ENCODE measurements around the gene MED16.
"Not testable (repeated sequence)": the region's sequence is repeated elsewhere in the genome, so short reads cannot be mapped to it uniquely, and the experiment has no call there.

Gene MED16

DNA sequence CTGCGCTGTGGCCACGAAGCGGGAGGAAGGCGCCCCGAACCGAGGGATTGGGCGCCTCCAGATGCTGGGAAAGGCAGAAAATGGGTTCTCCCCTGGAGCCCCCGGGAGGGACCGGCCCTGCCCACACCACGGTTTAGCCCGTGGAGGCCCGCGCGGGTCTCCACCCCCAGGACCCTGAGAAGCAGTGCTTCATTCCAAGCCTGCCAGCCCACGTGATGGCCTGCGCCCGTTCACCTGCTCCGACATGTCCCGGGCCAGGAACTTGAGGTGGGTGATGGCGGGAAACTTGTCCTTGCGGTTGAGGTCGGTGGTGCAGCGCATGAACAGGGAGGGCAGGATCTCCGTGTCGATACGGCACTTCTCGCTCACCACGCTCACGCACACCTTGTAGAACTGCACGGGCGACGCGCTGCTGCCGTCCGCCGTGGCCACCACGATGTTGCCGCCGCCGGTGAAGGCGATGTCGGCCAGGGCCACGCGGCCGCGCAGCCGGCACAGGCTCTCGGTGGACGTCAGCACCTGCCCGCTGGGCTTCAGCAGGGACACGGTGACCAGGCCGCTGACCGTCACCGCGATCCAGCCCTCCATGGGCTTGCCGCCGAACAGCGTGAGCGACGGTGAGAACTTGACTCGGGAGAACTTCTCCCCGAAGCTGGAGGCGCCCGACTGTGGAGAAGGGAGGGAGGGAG is 7.3 kb downstream of the MED16 start:
- no peaks in the 10 kb centered on the region for H3K4me1 ChIP-seq
- H3K9me3 ChIP-seq (replicated peaks in 1 of 11), result no peaks in the 10 kb centered on the region
- no peak for TF ChIP-seq Cebpa-rat (IDR thresholded peaks at IDR 0.05)
- H4K20me1 ChIP-seq, result peaks cover 9 to 95% (median 28%) of the 10 kb centered on the region in 11 experiments; a peak in 17 of 22 replicates
- peaks cover 93 to 100% (median 98%) of the 10 kb centered on the region in 11 experiments for H3K36me3 ChIP-seq
- H3K27ac ChIP-seq, result no peak overlapping the region
- no peak overlapping the region for H3K9ac ChIP-seq
- no peak overlapping the region for H3K4me3 ChIP-seq
- H3K27me3 ChIP-seq, result no peaks in the 10 kb centered on the region
- H3K4me2 ChIP-seq, result no peak overlapping the region

DNA sequence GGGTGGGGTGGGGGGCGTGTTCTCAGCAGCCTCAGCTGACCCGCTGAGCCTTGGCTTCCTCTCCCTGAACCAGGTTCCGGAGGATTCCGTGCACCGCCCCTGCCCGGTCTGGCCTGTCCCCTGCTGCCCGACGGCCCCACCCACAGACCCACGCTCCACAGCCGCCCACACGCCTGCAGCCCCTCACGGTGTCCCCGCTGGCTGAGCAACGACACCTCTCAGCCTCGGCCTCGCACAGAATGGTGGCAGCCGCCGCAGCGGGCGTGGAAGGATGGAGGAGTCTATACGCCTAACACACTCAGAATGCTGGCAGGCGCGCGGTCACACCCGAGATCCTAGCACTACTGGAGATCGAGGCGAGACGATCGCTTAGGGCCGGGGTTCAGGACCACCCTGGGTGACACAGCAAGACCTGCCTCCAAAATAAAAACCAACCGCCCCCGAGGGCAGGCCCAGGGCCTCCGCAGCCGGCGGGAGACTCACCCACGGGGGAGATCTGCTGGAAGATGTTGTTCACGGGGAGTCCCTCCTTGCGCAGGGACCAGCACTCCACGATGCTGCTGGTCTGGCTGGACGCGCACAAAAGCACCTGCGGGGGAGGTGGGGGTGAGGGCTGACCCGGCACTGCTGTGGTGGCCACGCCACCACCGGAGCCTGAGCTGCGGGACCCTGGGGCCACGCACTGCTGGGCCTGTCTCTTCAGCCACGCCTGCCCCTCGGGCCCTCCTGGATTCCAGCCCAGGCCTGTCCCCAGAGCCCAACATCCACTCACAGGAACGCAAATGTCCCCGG is 8.4 kb downstream of the MED16 start:
- Histone ChIP-seq H4K20me1 (peaks cover 1 to 95% (median 19%) of the 10 kb centered on the region in 11 experiments; a peak in 16 of 22 replicates), H3K9ac (no peak overlapping the region; a peak in 1 of 22 replicates), H3K27me3 (no peaks in the 10 kb centered on the region), H3K27ac (no peak overlapping the region), H3K4me1 (no peaks in the 10 kb centered on the region), H3K4me3 (no peak overlapping the region), H3K9me3 (replicated peaks in 1 of 11) (no peaks in the 10 kb centered on the region), H3K4me2 (no peak overlapping the region), H3K36me3 (peaks cover 86 to 100% (median 95%) of the 10 kb centered on the region in 11 experiments)
- no peak for TF ChIP-seq Cebpa-rat (IDR thresholded peaks at IDR 0.05)

DNA sequence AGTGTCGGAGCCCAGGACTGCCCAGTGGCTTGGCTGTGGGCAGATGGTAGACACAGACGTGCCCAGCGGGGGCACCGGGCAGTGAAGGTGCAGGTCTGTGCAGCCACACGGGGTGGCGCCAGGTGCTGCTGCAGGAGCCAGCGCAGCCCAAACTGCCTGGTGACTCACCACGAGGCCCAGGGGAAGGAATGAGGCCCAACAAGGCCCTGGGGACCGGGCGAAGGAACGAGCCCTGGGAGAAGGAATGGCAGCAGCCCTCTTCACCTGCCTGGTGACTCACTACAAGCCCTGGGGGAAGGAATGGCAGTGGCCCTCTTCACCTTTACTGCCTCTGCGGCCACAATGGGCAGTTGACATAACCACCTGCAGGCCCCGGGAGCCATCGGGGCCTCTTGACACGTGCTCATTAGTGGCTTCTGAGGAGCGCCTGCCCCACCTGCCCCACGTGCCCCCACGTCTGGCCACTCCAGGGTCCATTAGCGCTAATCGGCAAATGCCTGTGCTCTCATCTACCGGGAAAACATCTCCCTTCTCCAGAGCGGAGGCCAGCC is 9.3 kb downstream of the MED16 start:
- H3K9me3 ChIP-seq (replicated peaks in 1 of 11), result no peaks in the 10 kb centered on the region
- no peaks in the 10 kb centered on the region for H3K4me1 ChIP-seq
- H3K27ac ChIP-seq, result no peak overlapping the region
- H3K4me2 ChIP-seq, result no peak overlapping the region
- no peak overlapping the region for H3K4me3 ChIP-seq
- no peak overlapping the region for H3K9ac ChIP-seq
- H3K27me3 ChIP-seq, result no peaks in the 10 kb centered on the region
- TF ChIP-seq Cebpa-rat (IDR thresholded peaks at IDR 0.05), result no peak
- peaks cover 77 to 98% (median 92%) of the 10 kb centered on the region in 11 experiments for H3K36me3 ChIP-seq
- H4K20me1 ChIP-seq, result peaks cover 0 to 93% (median 16%) of the 10 kb centered on the region in 11 experiments; a peak in 13 of 22 replicates

DNA sequence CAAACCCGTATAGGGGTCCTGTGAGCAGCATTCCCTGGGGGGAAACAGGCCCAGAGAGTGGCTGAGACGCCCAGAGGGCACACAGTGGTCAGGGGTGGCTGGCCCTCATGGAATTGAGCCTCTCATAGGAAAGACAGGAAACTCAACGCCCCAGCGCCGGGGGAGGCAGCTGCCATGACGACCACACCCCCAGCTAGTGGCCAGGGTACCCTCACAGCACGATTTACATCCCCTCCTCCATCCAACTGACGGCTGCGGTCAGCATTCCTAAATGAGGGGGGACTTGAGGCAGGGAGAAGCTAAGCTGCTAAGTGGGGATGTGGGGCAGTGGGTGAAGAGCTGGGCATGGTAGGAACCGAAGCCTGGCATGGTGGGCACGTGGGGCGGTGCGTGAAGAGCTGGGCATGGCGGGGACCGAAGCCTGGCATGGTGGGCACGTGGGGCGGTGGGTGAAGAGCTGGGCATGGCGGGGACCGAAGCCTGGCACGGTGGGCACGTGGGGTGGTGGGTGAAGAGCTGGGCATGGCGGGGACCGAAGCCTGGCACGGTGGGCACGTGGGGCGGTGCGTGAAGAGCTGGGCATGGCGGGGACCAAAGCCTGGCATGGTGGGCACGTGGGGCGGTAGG is 10.0 kb downstream of the MED16 start:
- Histone ChIP-seq H3K9me3 (replicated peaks in 1 of 11) (no peaks in the 10 kb centered on the region), H3K9ac (no peak overlapping the region), H3K36me3 (peaks cover 70 to 90% (median 85%) of the 10 kb centered on the region in 11 experiments), H4K20me1 (peaks cover 0 to 85% (median 14%) of the 10 kb centered on the region in 11 experiments; a peak in 12 of 22 replicates), H3K4me2 (no peak overlapping the region), H3K4me1 (no peaks in the 10 kb centered on the region), H3K27me3 (no peaks in the 10 kb centered on the region), H3K27ac (no peak overlapping the region), H3K4me3 (no peak overlapping the region)
- TF ChIP-seq Cebpa-rat (IDR thresholded peaks at IDR 0.05), result no peak

DNA sequence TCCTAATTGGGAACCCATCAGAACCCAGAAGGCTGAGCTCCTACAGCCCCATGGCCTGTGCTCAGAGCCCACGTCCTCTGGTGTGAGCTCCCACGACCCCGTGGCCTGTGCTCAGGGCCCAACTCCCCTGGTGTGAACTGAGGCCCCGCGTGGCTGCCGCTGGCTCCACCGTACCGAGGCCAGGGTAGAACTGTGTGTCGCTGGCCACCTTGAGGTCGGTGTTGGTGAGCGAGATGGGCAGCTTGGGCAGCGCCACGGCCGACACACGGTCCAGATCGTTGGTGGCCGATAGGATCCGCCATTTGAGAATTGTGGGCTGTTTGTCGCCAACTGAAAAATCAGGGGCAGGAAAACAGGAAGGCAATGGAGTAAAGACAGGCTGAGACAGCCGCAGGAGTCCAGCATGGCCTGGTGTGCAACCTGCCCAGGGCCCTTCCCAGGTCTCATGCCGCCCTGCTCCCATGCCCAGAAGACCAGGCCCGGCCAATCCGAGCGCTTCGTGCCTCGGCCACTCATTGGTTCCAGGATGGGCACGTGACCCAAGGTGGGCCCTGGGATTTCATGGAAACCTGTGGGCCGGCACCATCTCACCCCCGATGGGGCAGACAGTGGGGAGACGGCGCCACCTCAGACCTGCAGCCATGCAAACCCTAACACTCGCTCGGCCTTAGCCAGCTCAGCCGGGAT is 11.5 kb downstream of the MED16 start:
- TF ChIP-seq Cebpa-rat (IDR thresholded peaks at IDR 0.05), result no peak
- no peaks in the 10 kb centered on the region for H3K4me1 ChIP-seq
- no peak overlapping the region for H3K27ac ChIP-seq
- no peak overlapping the region for H3K9ac ChIP-seq
- H3K36me3 ChIP-seq, result peaks cover 64 to 84% (median 79%) of the 10 kb centered on the region in 11 experiments
- no peaks in the 10 kb centered on the region for H3K9me3 ChIP-seq (replicated peaks in 1 of 11)
- no peak overlapping the region for H3K4me3 ChIP-seq
- no peaks in the 10 kb centered on the region for H3K27me3 ChIP-seq
- peaks cover 0 to 84% (median 20%) of the 10 kb centered on the region in 11 experiments; a peak in 14 of 22 replicates for H4K20me1 ChIP-seq
- H3K4me2 ChIP-seq, result no peak overlapping the region

DNA sequence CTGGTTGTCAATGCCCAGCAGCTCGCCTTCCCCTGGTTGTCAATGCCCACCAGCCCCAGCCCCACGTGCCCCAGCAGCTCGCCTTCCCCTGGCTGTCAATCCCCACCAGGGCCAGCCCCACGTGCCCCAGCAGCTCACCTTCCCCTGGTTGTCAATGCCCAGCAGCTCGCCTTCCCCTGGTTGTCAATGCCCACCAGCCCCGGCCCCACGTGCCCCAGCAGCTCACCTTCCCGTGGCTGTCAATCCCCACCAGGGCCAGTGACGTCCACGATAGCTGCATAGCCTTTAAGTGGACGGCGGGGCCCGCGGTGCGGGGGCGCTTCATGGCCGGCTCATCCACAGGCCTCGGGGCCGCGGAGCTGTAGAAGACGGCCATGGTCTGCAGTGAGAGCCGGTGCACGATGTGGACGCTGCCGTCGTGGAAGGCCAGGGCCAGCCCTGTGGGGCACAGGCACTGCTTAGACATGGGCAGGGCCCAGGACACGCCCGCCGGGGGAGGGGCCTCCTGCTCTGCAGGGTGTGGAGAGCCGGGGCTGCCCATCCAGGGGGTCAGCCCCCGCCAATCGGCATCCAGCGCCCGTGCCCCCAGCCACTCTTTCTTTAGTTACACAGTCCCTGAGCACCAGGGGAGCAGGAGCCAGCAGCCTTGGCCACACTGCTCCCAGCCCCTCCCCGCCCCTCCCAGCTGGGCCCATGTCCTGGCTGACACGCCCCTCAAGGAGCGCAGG is 13.1 kb downstream of the MED16 start:
- H3K27ac ChIP-seq, result no peak overlapping the region
- TF ChIP-seq Cebpa-rat (IDR thresholded peaks at IDR 0.05), result no peak
- H3K4me2 ChIP-seq, result no peak overlapping the region
- no peaks in the 10 kb centered on the region for H3K9me3 ChIP-seq (replicated peaks in 1 of 11)
- no peak overlapping the region for H3K4me3 ChIP-seq
- H3K27me3 ChIP-seq, result no peaks in the 10 kb centered on the region
- H4K20me1 ChIP-seq, result peaks cover 0 to 84% (median 20%) of the 10 kb centered on the region in 11 experiments; a peak in 15 of 22 replicates
- peaks cover 63 to 84% (median 79%) of the 10 kb centered on the region in 11 experiments for H3K36me3 ChIP-seq
- no peak overlapping the region for H3K9ac ChIP-seq
- H3K4me1 ChIP-seq, result no peaks in the 10 kb centered on the region

DNA sequence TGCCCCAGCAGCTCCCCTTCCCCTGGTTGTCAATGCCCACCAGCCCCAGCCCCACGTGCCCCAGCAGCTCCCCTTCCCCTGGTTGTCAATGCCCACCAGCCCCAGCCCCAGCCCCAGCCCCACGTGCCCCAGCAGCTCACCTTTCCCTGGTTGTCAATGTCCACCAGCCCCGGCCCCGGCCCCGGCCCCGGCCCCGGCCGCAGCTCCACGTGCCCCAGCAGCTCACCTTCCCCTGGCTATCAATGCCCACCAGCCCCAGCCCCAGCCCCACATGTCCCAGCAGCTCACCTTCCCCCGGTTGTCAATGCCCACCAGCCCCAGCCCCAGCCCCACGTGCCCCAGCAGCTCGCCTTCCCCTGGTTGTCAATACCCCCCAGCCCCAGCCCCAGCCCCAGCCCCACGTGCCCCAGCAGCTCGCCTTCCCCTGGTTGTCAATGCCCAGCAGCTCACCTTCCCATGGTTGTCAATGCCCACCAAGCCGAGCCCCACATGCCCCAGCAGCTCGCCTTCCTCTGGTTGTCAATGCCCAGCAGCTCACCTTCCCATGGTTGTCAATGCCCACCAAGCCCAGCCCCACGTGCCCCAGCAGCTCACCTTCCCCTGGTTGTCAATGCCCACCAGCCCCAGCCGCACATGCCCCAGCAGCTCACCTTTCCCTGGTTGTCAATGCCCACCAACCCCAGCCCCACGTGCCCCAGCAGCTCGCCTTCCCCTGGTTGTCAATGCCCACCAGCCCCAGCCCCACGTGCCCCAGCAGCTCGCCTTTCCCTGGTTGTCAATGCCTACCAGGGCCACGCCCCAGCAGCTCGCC is 14.0 kb downstream of the MED16 start:
- not testable (repeated sequence) for H3K9ac ChIP-seq; H3K27me3 ChIP-seq; H3K27ac ChIP-seq; H3K4me1 ChIP-seq; H3K4me2 ChIP-seq; H3K9me3 ChIP-seq (replicated peaks in 1 of 11); H3K4me3 ChIP-seq
- Histone ChIP-seq H4K20me1 (peaks cover 0 to 85% (median 20%) of the 10 kb centered on the region in 11 experiments; a peak in 15 of 22 replicates), H3K36me3 (peaks cover 60 to 84% (median 77%) of the 10 kb centered on the region in 11 experiments)

DNA sequence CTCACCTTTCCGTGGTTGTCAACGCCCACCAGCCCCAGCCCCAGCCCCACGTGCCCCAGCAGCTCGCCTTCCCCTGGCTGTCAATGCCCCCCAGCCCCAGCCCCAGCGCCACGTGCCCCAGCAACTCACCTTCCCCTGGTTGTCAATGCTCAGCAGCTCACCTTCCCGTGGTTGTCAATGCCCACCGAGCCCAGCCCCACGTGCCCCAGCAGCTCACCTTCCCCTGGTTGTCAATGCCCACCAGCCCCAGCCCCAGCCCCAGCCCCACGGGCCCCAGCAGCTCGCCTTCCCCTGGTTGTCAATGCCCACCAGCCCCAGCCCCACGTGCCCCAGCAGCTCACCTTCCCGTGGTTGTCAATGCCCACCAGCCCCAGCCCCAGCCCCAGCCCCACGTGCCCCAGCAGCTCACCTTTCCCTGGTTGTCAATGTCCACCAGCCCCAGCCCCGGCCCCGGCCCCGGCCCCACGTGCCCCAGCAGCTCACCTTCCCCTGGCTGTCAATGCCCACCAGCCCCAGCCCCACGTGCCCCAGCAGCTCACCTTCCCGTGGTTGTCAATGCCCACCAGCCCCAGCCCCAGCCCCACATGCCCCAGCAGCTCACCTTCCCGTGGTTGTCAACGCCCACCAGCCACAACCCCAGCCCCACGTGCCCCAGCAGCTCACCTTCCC is 14.9 kb downstream of the MED16 start:
- not testable (repeated sequence) for H3K4me2 ChIP-seq; H3K4me3 ChIP-seq; H3K27me3 ChIP-seq; H3K9me3 ChIP-seq (replicated peaks in 1 of 11); H3K27ac ChIP-seq; H3K9ac ChIP-seq
- peaks cover 5 to 84% (median 23%) of the 10 kb centered on the region in 11 experiments; a peak in 18 of 22 replicates for H4K20me1 ChIP-seq
- peaks cover 57 to 81% (median 74%) of the 10 kb centered on the region in 11 experiments for H3K36me3 ChIP-seq
- peaks cover 0 to 10% (median 6%) of the 10 kb centered on the region in 10 experiments; a peak in 12 of 20 replicates for H3K4me1 ChIP-seq
